ENCODE data around the gene SUCO. TPM values are rescaled to one million over a fixed set of nuclear protein-coding genes. Genes with fewer than 3 reads are reported as not detected.

The SUCO gene
- total and polyA plus RNA-seq, 2 experiments from 2014 or later = 39.1 to 113 TPM

DNA sequence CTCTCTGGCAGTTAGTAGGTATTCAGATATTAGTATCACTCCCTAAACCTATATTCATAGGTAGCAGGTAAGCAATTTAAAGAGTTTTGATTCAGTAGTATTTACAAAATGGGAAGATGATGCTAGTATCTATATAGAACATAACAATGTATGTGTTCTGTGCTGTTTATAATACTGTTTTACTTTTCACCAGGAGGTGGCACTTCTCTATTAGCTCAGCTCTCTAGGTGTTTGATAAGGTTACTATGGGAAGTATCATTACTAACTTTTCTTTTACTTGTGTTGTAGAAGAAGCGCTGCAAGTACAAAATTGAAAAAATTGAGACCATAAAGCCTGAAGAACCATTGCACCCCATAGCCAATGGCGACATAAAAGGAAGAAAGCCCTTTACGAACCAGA lies 76.6 kb downstream of the SUCO start:
- Histone ChIP-seq H3K27me3 (no peaks in the 10 kb centered on the region), H4K20me1 (ENCODE audit: insufficient read depth, poor library complexity, severe bottlenecking) (no peaks in the 10 kb centered on the region), H3K9me2 (replicated peaks; ENCODE audit: insufficient read depth) (no peaks in the 10 kb centered on the region), H3K79me2 (no peaks in the 10 kb centered on the region), H3K4me3 (no peak overlapping the region), H3K36me3 (replicated peaks; ENCODE audit: insufficient read depth, low read depth) (no peaks in the 10 kb centered on the region), H3K4me1 (ENCODE audit: insufficient read depth) (peaks cover 12% of the 10 kb centered on the region), H3K27ac (no peak overlapping the region), H2AFZ (no peak overlapping the region), H3K4me2 (no peak overlapping the region), H3K9me3 (ENCODE audit: low read depth) (no peaks in the 10 kb centered on the region)
- 97% methylated on average over 3 of the region's 3 CpGs for WGBS (ENCODE audit: low lambda C conversion rate, missing lambda C conversion rate)
- TF ChIP-seq, protein P1, sequence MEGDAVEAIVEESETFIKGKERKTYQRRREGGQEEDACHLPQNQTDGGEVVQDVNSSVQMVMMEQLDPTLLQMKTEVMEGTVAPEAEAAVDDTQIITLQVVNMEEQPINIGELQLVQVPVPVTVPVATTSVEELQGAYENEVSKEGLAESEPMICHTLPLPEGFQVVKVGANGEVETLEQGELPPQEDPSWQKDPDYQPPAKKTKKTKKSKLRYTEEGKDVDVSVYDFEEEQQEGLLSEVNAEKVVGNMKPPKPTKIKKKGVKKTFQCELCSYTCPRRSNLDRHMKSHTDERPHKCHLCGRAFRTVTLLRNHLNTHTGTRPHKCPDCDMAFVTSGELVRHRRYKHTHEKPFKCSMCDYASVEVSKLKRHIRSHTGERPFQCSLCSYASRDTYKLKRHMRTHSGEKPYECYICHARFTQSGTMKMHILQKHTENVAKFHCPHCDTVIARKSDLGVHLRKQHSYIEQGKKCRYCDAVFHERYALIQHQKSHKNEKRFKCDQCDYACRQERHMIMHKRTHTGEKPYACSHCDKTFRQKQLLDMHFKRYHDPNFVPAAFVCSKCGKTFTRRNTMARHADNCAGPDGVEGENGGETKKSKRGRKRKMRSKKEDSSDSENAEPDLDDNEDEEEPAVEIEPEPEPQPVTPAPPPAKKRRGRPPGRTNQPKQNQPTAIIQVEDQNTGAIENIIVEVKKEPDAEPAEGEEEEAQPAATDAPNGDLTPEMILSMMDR (IDR thresholded peaks at IDR 0.05; ENCODE audit: poor library complexity) = peak; percentile 39
- TF ChIP-seq EZH2phosphoT487 (IDR thresholded peaks at IDR 0.05; ENCODE audit: low read depth, severe bottlenecking, unreplicated experiment) = no peak
- DNase-seq (ENCODE audit: low spot score) = no peak

DNA sequence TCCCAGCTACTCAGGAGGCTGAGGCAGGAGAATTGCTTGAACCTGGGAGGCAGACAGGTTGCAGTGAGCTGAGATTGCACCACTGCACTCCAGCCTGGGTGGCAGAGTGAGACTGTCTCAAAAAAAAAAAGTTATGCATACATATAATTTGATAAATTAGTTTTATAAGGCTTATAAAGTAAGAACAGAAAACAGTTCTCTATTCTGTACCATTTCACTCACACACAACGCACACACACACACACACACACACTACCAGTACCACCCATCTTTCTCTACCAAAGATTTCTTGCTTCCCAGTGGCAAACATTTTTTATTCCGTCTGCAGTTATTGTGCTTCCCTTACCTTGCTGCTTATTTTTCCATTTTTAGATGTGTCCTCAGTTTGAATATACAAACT lies 79.5 kb downstream of the SUCO start:
- no peaks in the 10 kb centered on the region for H3K79me2 ChIP-seq
- no peak overlapping the region for H3K4me3 ChIP-seq
- H4K20me1 ChIP-seq (ENCODE audit: insufficient read depth, poor library complexity, severe bottlenecking) = no peaks in the 10 kb centered on the region
- DNase-seq (ENCODE audit: low spot score) = no peak
- no peak for TF ChIP-seq EZH2 (IDR thresholded peaks at IDR 0.05; ENCODE audit: borderline replicate concordance)
- TF ChIP-seq EZH2phosphoT487 (IDR thresholded peaks at IDR 0.05; ENCODE audit: low read depth, severe bottlenecking, unreplicated experiment) = no peak
- TF ChIP-seq, protein P1 (IDR thresholded peaks at IDR 0.05; ENCODE audit: poor library complexity) = no peak
- H2AFZ ChIP-seq = no peak overlapping the region
- no peak overlapping the region for H3K4me2 ChIP-seq
- no peaks in the 10 kb centered on the region for H3K9me3 ChIP-seq (ENCODE audit: low read depth)
- H3K9me2 ChIP-seq (replicated peaks; ENCODE audit: insufficient read depth) = no peaks in the 10 kb centered on the region
- peaks cover 9% of the 10 kb centered on the region for H3K4me1 ChIP-seq (ENCODE audit: insufficient read depth)
- H3K36me3 ChIP-seq (replicated peaks; ENCODE audit: insufficient read depth, low read depth) = no peaks in the 10 kb centered on the region
- 96% methylated on average over 2 of the region's 2 CpGs for WGBS (ENCODE audit: low lambda C conversion rate, missing lambda C conversion rate)
- H3K27ac ChIP-seq = no peak overlapping the region
- no peaks in the 10 kb centered on the region for H3K27me3 ChIP-seq

DNA sequence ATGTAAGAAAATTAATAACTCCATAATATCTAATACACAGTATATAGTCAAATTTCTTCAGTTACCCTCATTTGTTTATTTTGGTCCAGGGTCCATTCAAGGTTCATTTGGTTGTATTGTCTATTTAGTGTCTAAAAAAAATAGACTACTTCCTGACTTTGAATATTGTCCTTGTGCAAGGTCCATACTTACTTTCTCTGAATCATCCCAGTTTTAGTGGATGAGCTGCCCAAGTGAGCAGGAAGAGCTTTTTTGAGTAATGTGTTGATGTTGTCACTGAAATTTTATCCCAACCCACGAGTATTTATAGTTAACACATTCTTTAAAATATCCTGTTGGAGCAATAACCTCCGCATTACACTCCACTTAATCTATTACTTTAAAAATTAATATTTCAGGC lies 80.3 kb downstream of the SUCO start:
- H3K79me2 ChIP-seq = no peaks in the 10 kb centered on the region
- H3K9me3 ChIP-seq (ENCODE audit: low read depth) = no peaks in the 10 kb centered on the region
- peaks cover under 1% of the 10 kb centered on the region for H3K4me1 ChIP-seq (ENCODE audit: insufficient read depth)
- WGBS (ENCODE audit: low lambda C conversion rate, missing lambda C conversion rate) = 96% methylated on average over 2 of the region's 2 CpGs
- no peak overlapping the region for H3K27ac ChIP-seq
- no peaks in the 10 kb centered on the region for H4K20me1 ChIP-seq (ENCODE audit: insufficient read depth, poor library complexity, severe bottlenecking)
- H3K9me2 ChIP-seq (replicated peaks; ENCODE audit: insufficient read depth) = no peaks in the 10 kb centered on the region
- no peak overlapping the region for H3K4me2 ChIP-seq
- H2AFZ ChIP-seq = no peak overlapping the region
- no peak overlapping the region for H3K4me3 ChIP-seq
- no peaks in the 10 kb centered on the region for H3K27me3 ChIP-seq
- H3K36me3 ChIP-seq (replicated peaks; ENCODE audit: insufficient read depth, low read depth) = no peaks in the 10 kb centered on the region
- no peak for DNase-seq (ENCODE audit: low spot score)
- TF ChIP-seq EZH2 (IDR thresholded peaks at IDR 0.05; ENCODE audit: borderline replicate concordance) = no peak
- TF ChIP-seq, protein P1 (IDR thresholded peaks at IDR 0.05; ENCODE audit: poor library complexity) = no peak
- TF ChIP-seq EZH2phosphoT487 (IDR thresholded peaks at IDR 0.05; ENCODE audit: low read depth, severe bottlenecking, unreplicated experiment) = no peak

DNA sequence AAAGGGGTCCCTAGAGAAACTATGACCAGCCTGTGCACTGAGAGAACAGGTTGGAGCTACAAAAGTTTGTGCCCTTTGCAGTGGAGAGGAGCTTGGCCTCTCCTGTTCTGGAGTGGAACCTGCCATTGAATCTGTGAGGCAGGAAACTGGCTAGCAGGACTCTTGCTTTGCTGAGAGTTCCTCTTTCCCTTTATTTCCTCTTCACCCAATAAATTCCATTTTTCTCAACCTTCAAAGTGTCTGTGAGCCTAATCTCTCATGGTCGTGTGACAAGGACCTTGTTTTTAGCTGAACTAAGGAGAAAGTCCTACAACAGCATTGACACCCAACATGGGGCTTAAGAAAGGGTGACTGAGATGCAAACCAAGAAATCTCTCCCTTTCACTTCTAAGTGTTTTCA lies 83.2 kb downstream of the SUCO start:
- H4K20me1 ChIP-seq (ENCODE audit: insufficient read depth, poor library complexity, severe bottlenecking) = no peaks in the 10 kb centered on the region
- no peaks in the 10 kb centered on the region for H3K27me3 ChIP-seq
- H3K27ac ChIP-seq = no peak overlapping the region
- no peak overlapping the region for H2AFZ ChIP-seq
- no peaks in the 10 kb centered on the region for H3K36me3 ChIP-seq (replicated peaks; ENCODE audit: insufficient read depth, low read depth)
- H3K4me3 ChIP-seq = no peak overlapping the region
- TF ChIP-seq, protein P1 (IDR thresholded peaks at IDR 0.05; ENCODE audit: poor library complexity) = no peak
- TF ChIP-seq EZH2 (IDR thresholded peaks at IDR 0.05; ENCODE audit: borderline replicate concordance) = no peak
- TF ChIP-seq EZH2phosphoT487 (IDR thresholded peaks at IDR 0.05; ENCODE audit: low read depth, severe bottlenecking, unreplicated experiment) = no peak
- WGBS (ENCODE audit: low lambda C conversion rate, missing lambda C conversion rate) = 65% methylated on average over 1 of the region's 1 CpG
- DNase-seq (ENCODE audit: low spot score) = no peak
- no peaks in the 10 kb centered on the region for H3K9me2 ChIP-seq (replicated peaks; ENCODE audit: insufficient read depth)
- H3K9me3 ChIP-seq (ENCODE audit: low read depth) = no peaks in the 10 kb centered on the region
- H3K4me2 ChIP-seq = no peak overlapping the region
- no peaks in the 10 kb centered on the region for H3K4me1 ChIP-seq (ENCODE audit: insufficient read depth)
- no peaks in the 10 kb centered on the region for H3K79me2 ChIP-seq
